ENCODE measurements around the gene FCHO1.
"Not testable (repeated sequence)": the region's sequence is repeated elsewhere in the genome, so short reads cannot be mapped to it uniquely, and the experiment has no call there.

The FCHO1 gene

GRCh38 chr19:17766543-17767131, 15.4 kb downstream of the FCHO1 start:
- peak; percentile 73 for DNase-seq

GRCh38 chr19:17767559-17767958, 16.3 kb downstream of the FCHO1 start:
- DNase-seq, result no peak

- DNase-seq, result no peak
These were observed 19.3 kb downstream of the FCHO1 start for GRCh38 chr19:17770613-17771012.

GRCh38 chr19:17772172-17772571, 20.9 kb downstream of the FCHO1 start:
- DNase-seq, result no peak

GRCh38 chr19:17775245-17775927, 24.1 kb downstream of the FCHO1 start:
- DNase-seq, result no peak

GRCh38 chr19:17775991-17776803, 24.9 kb downstream of the FCHO1 start:
- no peak for DNase-seq

- not testable (repeated sequence) for DNase-seq
These were observed 26.6 kb downstream of the FCHO1 start for GRCh38 chr19:17777840-17778239.

- DNase-seq, result peak; percentile 17
These were observed 27.1 kb downstream of the FCHO1 start for GRCh38 chr19:17778251-17778967.

DNA sequence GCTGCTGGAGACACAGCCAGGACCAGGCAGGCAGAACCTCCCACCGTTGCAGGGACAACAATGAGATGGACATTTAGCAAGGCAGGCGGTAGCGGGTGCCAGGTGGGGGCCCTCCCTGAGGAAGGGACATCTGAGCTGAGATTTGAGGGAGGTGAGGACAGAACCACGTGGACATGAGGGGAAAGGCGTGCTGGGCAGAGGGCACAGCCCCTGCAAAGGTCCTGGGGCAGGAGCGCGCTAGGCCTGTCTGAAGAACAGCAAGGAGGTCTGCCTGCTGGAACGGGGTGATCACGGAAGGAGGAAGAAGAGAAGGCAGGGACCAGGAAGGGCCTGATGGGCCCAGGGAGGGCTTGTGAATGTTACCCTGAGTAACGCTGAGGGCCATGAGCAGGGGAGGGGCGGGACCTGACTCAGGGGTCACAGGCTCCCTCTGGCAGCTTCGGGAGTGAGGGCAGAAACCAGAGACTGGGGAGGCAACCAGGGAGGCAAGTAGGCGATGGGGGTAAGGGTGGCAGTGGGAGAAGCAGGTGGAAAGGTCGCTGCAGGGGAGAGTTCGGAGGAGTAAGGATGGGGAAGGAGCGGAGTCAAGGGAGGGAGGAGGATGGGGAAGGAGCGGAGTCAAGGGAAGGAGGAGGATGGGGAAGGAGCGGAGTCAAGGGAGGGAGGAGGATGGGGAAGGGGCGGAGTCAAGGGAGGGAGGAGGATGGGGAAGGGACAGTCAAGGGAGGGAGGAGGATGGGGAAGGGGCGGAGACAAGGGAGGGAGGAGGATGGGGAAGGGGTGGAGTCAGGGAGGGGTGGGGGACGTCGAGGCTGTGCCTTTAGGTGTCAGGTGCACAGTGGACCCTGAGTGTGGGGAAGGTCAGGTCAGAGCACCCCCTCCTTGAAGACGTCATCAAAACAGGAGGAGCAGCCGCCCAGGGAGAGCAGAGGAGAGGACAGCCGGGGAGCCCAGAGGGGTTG, 28.0 kb downstream of the FCHO1 start:
- DNase-seq, result no peak

DNA sequence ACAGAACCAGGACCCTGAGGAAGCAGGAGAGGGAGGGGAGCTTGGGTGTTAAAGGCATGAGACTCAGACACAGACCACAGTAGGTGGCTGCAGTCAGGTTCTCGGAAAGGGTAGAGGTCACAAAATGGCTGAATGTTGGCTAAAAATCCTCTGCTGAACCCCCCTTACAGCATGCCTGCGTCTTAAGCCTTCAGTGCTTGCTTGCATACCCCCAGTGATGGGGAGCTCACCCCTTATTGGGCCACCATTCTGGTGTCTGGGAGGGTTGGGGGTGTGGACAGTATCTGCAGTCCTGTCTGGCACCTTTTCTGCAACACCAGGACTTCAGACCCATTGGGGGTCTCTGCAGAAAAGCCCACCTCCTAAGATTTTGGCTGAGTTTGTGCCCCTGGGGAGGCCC, 29.5 kb downstream of the FCHO1 start:
- DNase-seq, result no peak

GRCh38 chr19:17783721-17784120, 32.4 kb downstream of the FCHO1 start:
- not testable (repeated sequence) for DNase-seq

GRCh38 chr19:17784201-17785008, 33.1 kb downstream of the FCHO1 start:
- DNase-seq, result no peak

DNA sequence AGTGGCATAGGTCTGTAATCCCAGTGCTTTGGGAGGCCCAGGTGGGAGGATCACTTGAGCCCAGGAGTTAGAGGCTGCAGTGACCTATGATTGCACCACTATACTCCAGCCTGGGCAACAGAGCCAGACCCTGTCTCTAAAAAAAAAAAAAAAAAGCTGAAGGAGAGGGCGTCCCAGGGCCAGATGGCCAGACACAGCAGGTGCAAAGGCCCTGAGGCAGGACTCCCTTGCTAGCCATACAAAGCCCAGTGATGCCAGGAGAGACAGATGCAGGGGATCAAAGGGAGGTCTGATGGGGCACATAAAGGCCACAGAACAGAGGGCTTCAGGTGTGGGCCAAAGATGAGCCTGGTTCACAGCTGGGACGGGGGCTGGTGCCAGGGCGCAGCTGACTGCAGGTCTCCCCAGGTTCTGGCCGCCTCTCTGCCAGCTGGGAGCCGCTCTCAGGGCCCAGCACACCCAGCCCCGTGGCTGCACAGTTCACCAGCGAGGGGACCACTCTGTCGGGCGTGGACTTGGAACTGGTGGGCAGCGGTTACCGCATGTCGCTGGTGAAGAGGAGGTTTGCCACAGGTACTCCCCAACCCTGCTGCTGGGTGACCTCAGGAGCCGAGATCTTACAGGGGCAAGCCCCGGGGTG, 36.1 kb downstream of the FCHO1 start:
- DNase-seq, result no peak

- DNase-seq, result no peak
These were observed 37.4 kb downstream of the FCHO1 start for GRCh38 chr19:17788632-17789031.

DNA sequence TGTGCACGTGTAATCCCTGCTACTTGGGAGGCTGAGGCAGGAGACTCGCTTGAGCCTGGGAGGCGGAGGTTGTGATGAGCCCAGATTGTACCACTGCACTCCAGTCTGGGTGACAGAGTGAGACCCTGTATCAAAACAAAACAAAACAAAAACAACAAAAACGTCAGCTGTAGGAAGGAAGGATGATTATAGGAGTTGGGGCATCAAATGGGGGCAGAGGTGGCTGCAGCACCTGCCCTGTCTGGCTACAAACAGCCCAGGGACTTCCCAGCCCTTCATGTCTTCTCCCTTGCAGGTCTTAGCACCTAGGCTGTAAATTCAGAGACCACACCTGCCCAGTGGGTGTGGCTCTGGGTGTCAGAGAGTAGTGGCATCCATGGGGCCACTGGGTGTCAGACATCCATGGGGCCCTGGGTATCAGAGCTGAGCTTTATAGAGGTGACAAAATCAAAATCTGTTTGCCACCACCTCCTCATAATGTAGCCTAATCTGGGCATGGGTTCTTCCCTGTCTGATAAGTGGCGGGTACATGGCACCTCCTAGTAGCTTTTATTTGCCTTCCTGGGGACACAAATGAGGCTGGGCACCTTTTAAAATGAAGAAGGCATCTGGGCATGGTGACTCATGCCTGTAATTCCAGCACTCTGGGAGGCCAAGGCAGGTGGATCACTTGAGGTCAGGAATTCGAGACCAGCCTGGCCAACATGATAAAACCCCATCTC, 38.9 kb downstream of the FCHO1 start:
- no peak for DNase-seq

DNA sequence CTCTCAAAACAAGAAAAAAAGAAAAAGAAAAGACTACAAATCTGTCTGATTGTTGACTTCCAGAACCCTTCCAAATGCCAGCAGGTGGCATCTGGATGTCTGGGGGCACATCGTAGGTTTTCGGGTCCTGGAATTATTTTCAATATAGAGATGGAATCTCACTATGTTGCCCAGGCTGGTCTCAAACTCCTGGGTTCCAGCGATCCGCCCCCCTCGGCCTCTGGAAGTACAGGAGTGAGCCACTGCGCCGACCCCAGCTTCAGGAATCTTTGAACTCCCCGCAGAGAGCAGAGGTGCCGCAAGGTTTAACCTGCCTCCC, 43.1 kb downstream of the FCHO1 start:
- DNase-seq, result no peak

DNA sequence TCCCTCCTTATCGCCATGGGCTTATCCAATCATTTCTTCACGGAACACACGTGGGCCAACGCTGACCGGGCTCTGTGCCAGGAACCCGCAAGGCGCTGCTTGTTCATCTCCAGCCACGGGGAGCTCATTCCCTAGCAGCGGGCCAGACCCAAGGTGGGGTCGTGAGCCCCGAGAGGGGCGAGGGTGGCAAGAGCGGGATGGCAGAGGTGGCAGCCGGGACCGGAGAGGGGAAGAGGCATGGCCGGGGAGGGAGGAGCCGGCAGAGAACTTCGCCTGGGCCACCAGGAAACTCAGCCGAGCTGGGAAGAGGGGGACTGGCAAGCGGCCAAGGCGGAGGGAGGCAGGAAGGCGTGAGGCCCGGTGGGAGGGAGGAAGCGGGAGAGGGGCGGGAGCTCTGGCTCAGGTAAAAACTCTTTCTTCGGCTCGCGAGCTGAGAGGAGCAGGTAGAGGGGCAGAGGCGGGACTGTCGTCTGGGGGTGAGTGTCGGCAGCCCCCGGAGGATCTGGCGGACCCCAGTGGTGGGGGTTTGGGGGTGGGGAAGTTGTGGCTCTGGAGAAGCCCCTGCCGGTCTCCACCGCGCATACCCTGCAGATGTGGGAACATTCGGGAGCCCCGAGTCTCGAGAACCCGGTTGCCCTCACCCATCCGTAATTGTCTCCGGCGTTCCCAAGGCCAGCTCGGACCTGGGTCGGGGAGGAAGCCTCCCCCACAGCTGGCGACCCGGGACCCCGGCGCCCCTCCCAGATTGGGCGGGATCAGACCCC, 43.6 kb downstream of the FCHO1 start, which contains the start of gene B3GNT3:
Gene B3GNT3, plus strand, starts transcription at position 408 of the 764 bp plus-strand sequence. CDS start 12,670 bp downstream, outside the sequence.
- no peak for DNase-seq

GRCh38 chr19:17795495-17795856, 44.2 kb downstream of the FCHO1 start:
- DNase-seq, result no peak

Data from NCI-H1048 (cell line).